Measurements from ENCODE around the gene ADGRF3.
"Not testable (repeated sequence)": the region's sequence is repeated elsewhere in the genome, so short reads cannot be mapped to it uniquely, and the experiment has no call there.

ADGRF3 gene

GRCh38 chr2:26359886-26360473 is 13.4 kb upstream of the ADGRF3 start:
- no peak for TF ChIP-seq CTCF (IDR thresholded peaks at IDR 0.05; ENCODE audit: low read depth, low read length)
- H3K4me3 ChIP-seq (ENCODE audit: low read depth, low read length), result no peak overlapping the region

- no peak for TF ChIP-seq CTCF (IDR thresholded peaks at IDR 0.05; ENCODE audit: low read depth, low read length)
These were observed 10.2 kb upstream of the ADGRF3 start for GRCh38 chr2:26356771-26357170.

GRCh38 chr2:26356111-26356510 is 9.5 kb upstream of the ADGRF3 start:
- TF ChIP-seq CTCF (IDR thresholded peaks at IDR 0.05; ENCODE audit: low read depth, low read length), result no peak
- no peak overlapping the region for H3K4me3 ChIP-seq (ENCODE audit: low read depth, low read length)

More at GRCh38 chr2:26356771-26357170, 10.2 kb upstream of the ADGRF3 start:
- H3K4me3 ChIP-seq (ENCODE audit: low read depth, low read length), result no peak overlapping the region

GRCh38 chr2:26355038-26355995 is 8.7 kb upstream of the ADGRF3 start:
- no peak for TF ChIP-seq CTCF (IDR thresholded peaks at IDR 0.05; ENCODE audit: low read depth, low read length)
- no peak overlapping the region; the same call in 1 of the 2 replicates for H3K4me3 ChIP-seq (ENCODE audit: low read depth, low read length)

GRCh38 chr2:26354469-26354868 is 7.9 kb upstream of the ADGRF3 start:
- not testable (repeated sequence) for H3K4me3 ChIP-seq (ENCODE audit: low read depth, low read length)

GRCh38 chr2:26352892-26353291 is 6.3 kb upstream of the ADGRF3 start:
- no peak overlapping the region for H3K4me3 ChIP-seq (ENCODE audit: low read depth, low read length)
- no peak for TF ChIP-seq CTCF (IDR thresholded peaks at IDR 0.05; ENCODE audit: low read depth, low read length)

- no peak for TF ChIP-seq CTCF (IDR thresholded peaks at IDR 0.05; ENCODE audit: low read depth, low read length)
- no peak overlapping the region for H3K4me3 ChIP-seq (ENCODE audit: low read depth, low read length)
These were observed 4.9 kb upstream of the ADGRF3 start for GRCh38 chr2:26351375-26352090.
